Vagina (tissue), 2 donors: Measurements from ENCODE around the gene TJP1.

ENCODE experiments used
- POLR2A ChIP-seq, 2 donors: fragments of 450-650 bp; IDR thresholded peaks; one replicate each; pipeline ENCODE4 v1.6.1; 2017; ENCODE audit warnings: antibody characterized with exemption in 2 of 2, mild to moderate bottlenecking in 2 of 2, moderate library complexity in 2 of 2
- TF ChIP-seq, protein P1 (sequence below), 3 experiments: fragments of 450-650 bp in 2 of 3; fragments of 200-600 bp in 1 of 3; sonication (generic) in 1 of 3; IDR thresholded peaks; one replicate each; pipeline ENCODE4 v1.5.1; 2017 to 2019; ENCODE audit warnings: antibody characterized with exemption in 3 of 3, mild to moderate bottlenecking in 2 of 3, moderate library complexity in 2 of 3

DNA sequence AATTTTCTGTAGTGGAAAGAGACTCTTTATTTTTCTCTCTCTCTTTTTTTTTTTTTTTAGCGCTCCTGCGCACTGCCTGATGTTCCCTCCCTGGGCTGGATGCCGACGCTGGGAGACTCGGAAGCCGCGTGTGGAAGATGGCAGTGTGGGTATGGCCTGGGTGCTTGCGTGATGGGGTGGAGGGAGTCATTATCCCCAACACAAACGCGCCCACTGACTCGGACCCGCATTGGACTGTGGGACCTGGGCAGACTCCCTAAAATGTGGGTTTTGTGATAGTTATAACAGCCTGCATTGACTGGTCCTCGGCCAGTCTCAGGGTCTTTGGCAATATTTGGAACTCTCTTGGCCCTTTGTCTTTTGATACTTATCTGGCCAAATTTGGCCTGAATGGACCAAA is 157.9 kb downstream of the TJP1 start:
- TF ChIP-seq, protein P1, sequence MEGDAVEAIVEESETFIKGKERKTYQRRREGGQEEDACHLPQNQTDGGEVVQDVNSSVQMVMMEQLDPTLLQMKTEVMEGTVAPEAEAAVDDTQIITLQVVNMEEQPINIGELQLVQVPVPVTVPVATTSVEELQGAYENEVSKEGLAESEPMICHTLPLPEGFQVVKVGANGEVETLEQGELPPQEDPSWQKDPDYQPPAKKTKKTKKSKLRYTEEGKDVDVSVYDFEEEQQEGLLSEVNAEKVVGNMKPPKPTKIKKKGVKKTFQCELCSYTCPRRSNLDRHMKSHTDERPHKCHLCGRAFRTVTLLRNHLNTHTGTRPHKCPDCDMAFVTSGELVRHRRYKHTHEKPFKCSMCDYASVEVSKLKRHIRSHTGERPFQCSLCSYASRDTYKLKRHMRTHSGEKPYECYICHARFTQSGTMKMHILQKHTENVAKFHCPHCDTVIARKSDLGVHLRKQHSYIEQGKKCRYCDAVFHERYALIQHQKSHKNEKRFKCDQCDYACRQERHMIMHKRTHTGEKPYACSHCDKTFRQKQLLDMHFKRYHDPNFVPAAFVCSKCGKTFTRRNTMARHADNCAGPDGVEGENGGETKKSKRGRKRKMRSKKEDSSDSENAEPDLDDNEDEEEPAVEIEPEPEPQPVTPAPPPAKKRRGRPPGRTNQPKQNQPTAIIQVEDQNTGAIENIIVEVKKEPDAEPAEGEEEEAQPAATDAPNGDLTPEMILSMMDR (IDR thresholded peaks at IDR 0.05) = no peak
- TF ChIP-seq POLR2A (IDR thresholded peaks at IDR 0.05) = no peak
